DOHH2 (cell line): Measurements from ENCODE around the gene DHRS3.

Experiments used
- H3F3A ChIP-seq: fragments of 200-600 bp; sonication (generic), shearing (Covaris generic); 2 replicates; pipeline ENCODE4 v1.6.0; 2016; ENCODE audit warnings: antibody characterized with exemption, mild to moderate bottlenecking; ENCODE audit not compliant: control insufficient read depth, insufficient read depth
- H3K27ac ChIP-seq: fragments of 200-600 bp; sonication (generic); 2 replicates; pipeline ENCODE4 v1.5.1; 2014; ENCODE audit warnings: low read depth, mild to moderate bottlenecking, low read length, moderate library complexity
- H3K27me3 ChIP-seq: fragments of 200-600 bp; sonication (generic); 2 replicates; pipeline ENCODE4 v1.6.1; 2014; ENCODE audit warnings: mild to moderate bottlenecking, low read length, mixed read lengths; ENCODE audit not compliant: control insufficient read depth
- H3K36me3 ChIP-seq: fragments of 200-600 bp; sonication (generic); 2 replicates; pipeline ENCODE4 v1.6.1; 2014; ENCODE audit warnings: mild to moderate bottlenecking, low read length, moderate library complexity, mixed read lengths; ENCODE audit not compliant: control insufficient read depth
- H3K4me1 ChIP-seq: fragments of 200-600 bp; sonication (generic); 2 replicates; pipeline ENCODE4 v1.6.1; 2014; ENCODE audit warnings: mild to moderate bottlenecking, low read length, mixed read lengths; ENCODE audit not compliant: control insufficient read depth
- H3K4me2 ChIP-seq: fragments of 200-600 bp; sonication (generic); 2 replicates; pipeline ENCODE4 v1.6.0; 2014; ENCODE audit warnings: mild to moderate bottlenecking, low read length, moderate library complexity
- H3K4me3 ChIP-seq: fragments of 200-600 bp; sonication (generic); 2 replicates; pipeline ENCODE4 v1.5.1; 2014; ENCODE audit warnings: mild to moderate bottlenecking, low read length, mixed read lengths
- H3K79me2 ChIP-seq: fragments of 200-600 bp; sonication (generic); 2 replicates; pipeline ENCODE4 v1.6.1; 2014; ENCODE audit warnings: mild to moderate bottlenecking, low read length, mixed read lengths; ENCODE audit not compliant: control insufficient read depth
- H3K9me2 ChIP-seq: fragments of 200-600 bp; sonication (generic); replicated peaks from 2 replicates; pipeline ENCODE4 v1.6.1; 2014; ENCODE audit warnings: mild to moderate bottlenecking, low read length, mixed read lengths; ENCODE audit not compliant: control insufficient read depth
- H3K9me3 ChIP-seq: fragments of 200-600 bp; sonication (generic); 2 replicates; pipeline ENCODE4 v1.6.1; 2014; ENCODE audit warnings: antibody characterized with exemption, low read length, mixed read lengths; ENCODE audit not compliant: control insufficient read depth, insufficient read depth
- H4K20me1 ChIP-seq: fragments of 200-600 bp; sonication (generic); 2 replicates; pipeline ENCODE4 v1.6.0; 2014; ENCODE audit warnings: low read depth, mild to moderate bottlenecking, antibody characterized with exemption, low read length, moderate library complexity; ENCODE audit not compliant: control insufficient read depth, insufficient read depth
- CTCF ChIP-seq: fragments of 200-600 bp; sonication (generic); IDR thresholded peaks from one replicate; pipeline ENCODE4 v1.5.1; 2014; ENCODE audit warnings: antibody characterized with exemption, mild to moderate bottlenecking, low read depth, low read length; ENCODE audit not compliant: poor library complexity, severe bottlenecking
- EZH2phosphoT487 ChIP-seq: fragments of 200-600 bp; sonication (generic); IDR thresholded peaks from 2 replicates; pipeline ENCODE4 v1.6.1; 2017; ENCODE audit warnings: borderline replicate concordance, mild to moderate bottlenecking, antibody characterized with exemption, low read length, moderate library complexity, mixed read lengths

The DHRS3 gene

DNA sequence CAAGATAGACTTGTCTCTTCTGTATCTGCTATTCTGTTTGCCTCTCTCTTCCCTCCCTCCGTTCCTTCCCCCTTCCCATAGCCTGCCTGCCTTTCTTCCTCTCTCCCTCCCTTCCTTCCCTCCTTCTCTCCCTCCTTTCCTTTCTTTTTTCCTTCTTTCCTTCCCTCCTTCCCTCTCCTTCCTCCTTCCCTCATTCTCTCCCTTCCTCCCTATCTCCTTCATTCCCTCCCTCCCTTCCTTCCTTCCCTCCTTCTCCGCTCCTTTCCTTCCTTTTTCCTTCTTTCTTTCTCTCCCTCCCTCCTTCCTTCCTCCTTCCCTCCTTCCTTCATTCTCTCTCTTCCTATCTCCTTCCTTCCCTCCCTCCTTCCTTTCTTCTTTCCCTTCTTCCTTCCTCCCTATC is 26.8 kb upstream of the DHRS3 start:
- H3K4me3 ChIP-seq: no peak overlapping the region
- H3K4me1 ChIP-seq: no peaks in the 10 kb centered on the region
- H3K27ac ChIP-seq: no peak overlapping the region
- H3K36me3 ChIP-seq: no peaks in the 10 kb centered on the region
- TF ChIP-seq CTCF (no peak), EZH2phosphoT487 (no peak)
- H3K9me3 ChIP-seq: peaks cover 12% of the 10 kb centered on the region
- no peaks in the 10 kb centered on the region for H3K9me2 ChIP-seq
- no peaks in the 10 kb centered on the region for H3K27me3 ChIP-seq
- H3K4me2 ChIP-seq: no peak overlapping the region
- no peaks in the 10 kb centered on the region for H3K79me2 ChIP-seq
- no peaks in the 10 kb centered on the region for H3F3A ChIP-seq
- H4K20me1 ChIP-seq: no peaks in the 10 kb centered on the region

- Histone ChIP-seq H3K4me1 (no peaks in the 10 kb centered on the region), H3K4me2 (no peak overlapping the region), H3K9me3 (peaks cover 18% of the 10 kb centered on the region), H4K20me1 (no peaks in the 10 kb centered on the region), H3K27ac (no peak overlapping the region), H3K27me3 (no peaks in the 10 kb centered on the region), H3K36me3 (no peaks in the 10 kb centered on the region), H3F3A (no peaks in the 10 kb centered on the region), H3K9me2 (no peaks in the 10 kb centered on the region), H3K79me2 (no peaks in the 10 kb centered on the region), H3K4me3 (no peak overlapping the region)
- TF ChIP-seq EZH2phosphoT487 (no peak), CTCF (no peak)
Measured at GRCh38 chr1:12644237-12644636, 26.2 kb upstream of the DHRS3 start.

GRCh38 chr1:12643785-12644184 is 25.8 kb upstream of the DHRS3 start, which contains the start of gene AADACL4:
TSS of gene AADACL4 (plus strand) at chr1:12644085. CDS start at chr1:12644547, 462 bp downstream.
- Histone ChIP-seq H3K27me3 (no peaks in the 10 kb centered on the region), H3K4me2 (no peak within 1 kb of the TSS), H3K36me3 (no peaks in the 10 kb centered on the region), H4K20me1 (no peaks in the 10 kb centered on the region), H3K4me3 (no peak within 1 kb of the TSS), H3F3A (no peaks in the 10 kb centered on the region), H3K79me2 (no peaks in the 10 kb centered on the region), H3K27ac (no peak within 1 kb of the TSS), H3K9me3 (peaks cover 19% of the 10 kb centered on the region), H3K9me2 (no peaks in the 10 kb centered on the region), H3K4me1 (no peaks in the 10 kb centered on the region)
- TF ChIP-seq CTCF (no peak), EZH2phosphoT487 (no peak)
